ENCODE results near the gene CD34. TPM values are rescaled to one million over a fixed set of nuclear protein-coding genes. Genes with fewer than 3 reads are reported as not detected.

The CD34 gene
- total RNA-seq, 1 donor from 2014 or later: 1.2 TPM

GRCh38 chr1:207832796-207833195 is 78.1 kb downstream of the CD34 start:
- no peaks in the 10 kb centered on the region for H3K4me1 Mint-ChIP-seq
- TF ChIP-seq, protein P1, sequence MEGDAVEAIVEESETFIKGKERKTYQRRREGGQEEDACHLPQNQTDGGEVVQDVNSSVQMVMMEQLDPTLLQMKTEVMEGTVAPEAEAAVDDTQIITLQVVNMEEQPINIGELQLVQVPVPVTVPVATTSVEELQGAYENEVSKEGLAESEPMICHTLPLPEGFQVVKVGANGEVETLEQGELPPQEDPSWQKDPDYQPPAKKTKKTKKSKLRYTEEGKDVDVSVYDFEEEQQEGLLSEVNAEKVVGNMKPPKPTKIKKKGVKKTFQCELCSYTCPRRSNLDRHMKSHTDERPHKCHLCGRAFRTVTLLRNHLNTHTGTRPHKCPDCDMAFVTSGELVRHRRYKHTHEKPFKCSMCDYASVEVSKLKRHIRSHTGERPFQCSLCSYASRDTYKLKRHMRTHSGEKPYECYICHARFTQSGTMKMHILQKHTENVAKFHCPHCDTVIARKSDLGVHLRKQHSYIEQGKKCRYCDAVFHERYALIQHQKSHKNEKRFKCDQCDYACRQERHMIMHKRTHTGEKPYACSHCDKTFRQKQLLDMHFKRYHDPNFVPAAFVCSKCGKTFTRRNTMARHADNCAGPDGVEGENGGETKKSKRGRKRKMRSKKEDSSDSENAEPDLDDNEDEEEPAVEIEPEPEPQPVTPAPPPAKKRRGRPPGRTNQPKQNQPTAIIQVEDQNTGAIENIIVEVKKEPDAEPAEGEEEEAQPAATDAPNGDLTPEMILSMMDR (IDR thresholded peaks at IDR 0.05; ENCODE audit: unreplicated experiment): no peak
- no peaks in the 10 kb centered on the region for H3K27me3 Mint-ChIP-seq (ENCODE audit: low read depth)
- no peak overlapping the region for H3K4me3 Mint-ChIP-seq
- H3K9me3 Mint-ChIP-seq: no peaks in the 10 kb centered on the region
- H3K36me3 Mint-ChIP-seq: no peaks in the 10 kb centered on the region
- DNase-seq (ENCODE audit: low spot score in 2 of 2, unreplicated experiment in 2 of 2): no peak
- no peak overlapping the region for H3K27ac Mint-ChIP-seq

- Mint-ChIP-seq H3K9me3 (no peaks in the 10 kb centered on the region), H3K36me3 (no peaks in the 10 kb centered on the region), H3K27ac (no peak overlapping the region), H3K4me1 (no peaks in the 10 kb centered on the region), H3K4me3 (no peak overlapping the region), H3K27me3 (ENCODE audit: low read depth) (no peaks in the 10 kb centered on the region)
- TF ChIP-seq, protein P1 (IDR thresholded peaks at IDR 0.05; ENCODE audit: unreplicated experiment): no peak
- no peak for DNase-seq (ENCODE audit: low spot score in 2 of 2, unreplicated experiment in 2 of 2)
Measured at GRCh38 chr1:207831517-207832327, 79.2 kb downstream of the CD34 start.

Other genes starting within 250 kb of the CD34 start
- 223 to 228 TPM (median 224 TPM) in 3 replicates for gene CD46, start 159.1 kb downstream of the CD34 start, total RNA-seq

All from mesothelial cell of epicardium (in vitro differentiated cells).